SK-N-MC (cell line): ENCODE measurements around the gene LILRB4.
"Not testable (repeated sequence)": the region's sequence is repeated elsewhere in the genome, so short reads cannot be mapped to it uniquely, and the experiment has no call there.

Experiments
- EZH2 ChIP-seq: fragments of 200-600 bp; sonication (generic); IDR thresholded peaks from one replicate; pipeline ENCODE4 v1.6.1; 2017; ENCODE audit warnings: antibody characterized with exemption
- POLR2AphosphoS5 ChIP-seq: IDR thresholded peaks from 2 replicates; pipeline ENCODE4 v1.6.1; 2012; ENCODE audit warnings: mild to moderate bottlenecking, low read depth, low read length, borderline replicate concordance

DNA sequence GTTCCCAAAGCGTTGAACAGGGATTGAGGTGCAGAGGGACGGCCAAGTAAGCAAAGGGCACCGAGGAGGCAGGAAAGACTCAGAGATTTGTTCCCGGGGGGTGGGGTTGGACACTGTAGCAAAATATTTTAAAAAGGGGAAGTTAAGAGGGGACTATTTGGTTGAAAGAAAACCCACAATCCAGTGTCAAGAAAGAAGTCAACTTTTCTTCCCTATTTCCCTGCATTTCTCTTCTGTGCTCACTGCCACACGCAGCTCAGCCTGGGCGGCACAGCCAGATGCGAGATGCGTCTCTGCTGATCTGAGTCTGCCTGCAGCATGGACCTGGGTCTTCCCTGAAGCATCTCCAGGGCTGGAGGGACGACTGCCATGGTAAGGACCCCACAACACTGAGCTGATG, 32.5 kb upstream of the LILRB4 start, which contains the start of gene LILRB1:
- not testable (repeated sequence) for TF ChIP-seq POLR2AphosphoS5, EZH2
